ENCODE results near the gene POLRMT.

The POLRMT gene

GRCh38 chr19:574658-575526 is 58.4 kb downstream of the POLRMT start:
- no peak for FAIRE-seq

GRCh38 chr19:573519-573825 is 59.9 kb downstream of the POLRMT start:
- FAIRE-seq = no peak

- no peak for FAIRE-seq
Measured at GRCh38 chr19:572743-573518, 60.4 kb downstream of the POLRMT start.

- FAIRE-seq = peak; percentile 9
Measured at GRCh38 chr19:572140-572742, 61.1 kb downstream of the POLRMT start, which contains the start of gene BSG. Gene BSG (plus strand): TSS chr19:572596. CDS start chr19:572635, 39 bp downstream.

- FAIRE-seq = no peak
Measured at GRCh38 chr19:571566-571974, 61.8 kb downstream of the POLRMT start.

- no peak for FAIRE-seq
Measured at GRCh38 chr19:570937-571565, 62.3 kb downstream of the POLRMT start.

- FAIRE-seq = no peak
Measured at GRCh38 chr19:570251-570686, 63.1 kb downstream of the POLRMT start.

- FAIRE-seq = no peak
Measured at GRCh38 chr19:567296-567900, 65.9 kb downstream of the POLRMT start.
